Stimulated activated CD4-positive, alpha-beta T cell treated with anti-CD3 and anti-CD28 coated beads, Interleukin-4, amount 100 ng/mL, for 24 hours (primary cell): ENCODE measurements around the gene CATSPERB.
"Not testable (repeated sequence)": the region's sequence is repeated elsewhere in the genome, so short reads cannot be mapped to it uniquely, and the experiment has no call there.

Source experiments
- DNase-seq: peaks from one replicate; pipeline ENCODE4 v3.0.0-alpha.2; 2020

CATSPERB gene, protein sequence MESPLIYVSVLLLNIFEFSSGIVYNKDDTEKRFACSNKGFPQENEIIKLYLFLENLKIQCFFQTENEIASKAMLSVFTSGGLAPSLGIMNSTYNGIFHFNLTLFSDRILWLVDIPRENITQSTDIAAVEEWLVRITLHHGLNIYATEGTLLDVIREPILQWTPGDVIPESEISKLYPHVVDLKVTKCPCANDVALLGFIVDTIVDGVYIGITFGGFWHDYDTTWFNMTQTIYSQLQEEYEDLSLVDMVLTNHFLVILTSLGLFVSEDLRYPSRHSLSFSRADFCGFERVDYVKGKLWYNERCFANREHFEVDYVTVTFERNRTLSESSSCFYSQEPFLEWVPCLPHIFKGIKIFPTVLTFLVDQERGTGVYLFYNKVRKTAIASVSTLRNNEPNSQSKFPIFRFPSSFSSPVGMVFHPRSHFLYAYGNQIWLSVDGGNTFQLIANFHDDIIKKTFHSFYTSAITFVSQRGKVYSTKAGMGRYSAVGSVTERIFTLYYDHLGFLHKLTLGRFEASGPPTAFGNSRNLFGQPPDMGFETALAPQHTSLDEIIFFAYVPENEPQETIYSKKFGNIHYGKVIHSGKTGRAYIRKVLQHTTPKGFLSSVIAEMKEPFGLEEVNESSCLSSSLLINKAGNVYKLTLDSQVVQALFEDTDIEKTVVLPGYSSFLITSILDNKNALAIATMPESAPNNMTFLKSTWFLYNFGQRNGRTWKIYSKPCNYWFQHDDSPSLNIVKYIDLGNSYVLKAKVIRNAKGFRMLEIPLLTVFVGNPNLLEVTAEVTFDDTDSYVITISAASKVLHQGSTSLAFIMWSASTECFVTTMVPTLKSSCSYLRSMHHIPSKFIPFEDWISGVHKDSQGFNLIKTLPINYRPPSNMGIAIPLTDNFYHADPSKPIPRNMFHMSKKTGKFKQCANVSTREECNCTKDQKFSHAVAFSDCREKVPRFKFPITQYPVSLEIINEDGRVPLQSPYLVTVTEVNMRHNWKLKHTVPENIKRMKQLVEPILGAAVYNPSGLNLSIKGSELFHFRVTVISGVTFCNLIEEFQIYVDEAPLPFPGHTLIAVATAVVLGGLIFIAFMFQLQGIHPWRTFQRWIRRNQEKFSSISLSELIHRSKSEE

DNA sequence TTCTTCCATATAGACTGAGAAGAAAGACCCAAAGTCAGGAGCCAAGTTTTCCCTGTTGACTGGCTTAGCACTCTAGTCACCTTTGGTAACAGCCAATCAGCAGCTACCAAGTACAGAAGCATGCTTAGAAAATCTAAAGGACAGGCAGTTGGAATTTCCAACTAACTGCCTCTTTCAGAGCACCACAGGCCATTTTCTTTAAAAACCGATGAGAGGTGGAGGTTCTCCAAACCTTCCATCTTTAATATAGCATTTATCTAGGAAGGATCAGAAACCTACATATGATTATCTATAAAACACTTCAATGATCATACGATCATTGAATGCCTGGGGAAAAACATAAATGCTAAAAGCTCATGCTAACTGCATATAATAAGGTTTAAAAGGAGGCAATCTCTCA is at the start of gene CATSPERB:
Gene CATSPERB (minus strand): TSS at position 101 of the 400 bp plus-strand sequence. CDS start 2,607 bp downstream, outside the sequence.
- no peak for DNase-seq

GRCh38 chr14:91780452-91780851 is 48.6 kb upstream of the CATSPERB start:
- no peak for DNase-seq

DNA sequence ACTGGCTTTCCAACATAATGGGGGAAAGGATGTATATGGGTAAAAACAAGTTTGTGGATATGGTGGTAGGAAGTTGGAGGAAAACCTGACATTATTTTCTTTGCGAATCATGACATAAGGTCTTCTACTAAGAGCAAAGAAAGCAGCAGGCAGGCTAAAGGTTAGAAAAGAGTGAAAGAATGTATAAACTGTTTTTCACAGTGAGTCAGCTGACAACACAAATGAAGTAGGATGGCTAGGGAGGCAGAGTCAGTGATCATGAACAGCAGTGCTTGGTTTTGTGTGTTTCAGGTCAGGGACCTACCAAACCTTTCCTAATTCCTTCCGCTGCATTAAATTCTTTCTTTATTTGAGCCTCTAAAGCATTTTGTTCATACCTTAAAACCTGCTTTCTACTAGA is 46.3 kb upstream of the CATSPERB start:
- DNase-seq: no peak

GRCh38 chr14:91774140-91775096 is 42.5 kb upstream of the CATSPERB start:
- DNase-seq: no peak

- DNase-seq: no peak
Observed at GRCh38 chr14:91770185-91770584, 38.3 kb upstream of the CATSPERB start.

DNA sequence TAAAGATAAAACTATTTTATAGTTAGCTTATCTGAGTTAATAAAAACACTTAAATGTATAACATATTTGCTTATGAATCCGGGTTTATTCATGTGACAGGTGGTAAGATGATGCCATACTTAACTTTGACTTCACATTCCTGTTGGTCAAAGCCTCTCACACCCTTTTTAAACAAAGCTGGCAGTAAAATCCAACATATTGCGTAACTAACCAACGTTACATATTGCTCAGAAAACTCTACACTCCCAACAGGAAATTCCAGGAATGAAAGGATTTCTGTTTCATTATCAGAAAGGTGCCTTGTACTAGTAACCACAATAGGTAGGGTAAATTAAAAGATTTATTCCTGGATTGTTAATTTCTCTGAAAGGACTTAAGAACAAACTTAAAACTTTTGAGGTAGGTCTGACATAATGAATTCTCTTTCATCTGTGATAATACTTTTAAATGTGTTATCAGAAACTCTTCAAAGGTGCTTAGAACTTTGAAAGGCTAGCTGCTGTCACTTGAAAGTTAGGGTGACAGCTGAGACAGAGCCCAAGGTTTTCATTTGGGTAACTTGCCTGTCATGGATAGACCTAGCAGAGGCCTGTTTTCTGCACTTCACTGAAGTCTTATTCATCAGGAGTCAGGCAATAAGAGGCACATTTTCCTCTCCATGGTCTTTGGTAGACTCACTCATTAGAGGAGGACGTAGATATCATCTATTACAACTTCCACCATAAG is 23.8 kb upstream of the CATSPERB start:
- no peak for DNase-seq

DNA sequence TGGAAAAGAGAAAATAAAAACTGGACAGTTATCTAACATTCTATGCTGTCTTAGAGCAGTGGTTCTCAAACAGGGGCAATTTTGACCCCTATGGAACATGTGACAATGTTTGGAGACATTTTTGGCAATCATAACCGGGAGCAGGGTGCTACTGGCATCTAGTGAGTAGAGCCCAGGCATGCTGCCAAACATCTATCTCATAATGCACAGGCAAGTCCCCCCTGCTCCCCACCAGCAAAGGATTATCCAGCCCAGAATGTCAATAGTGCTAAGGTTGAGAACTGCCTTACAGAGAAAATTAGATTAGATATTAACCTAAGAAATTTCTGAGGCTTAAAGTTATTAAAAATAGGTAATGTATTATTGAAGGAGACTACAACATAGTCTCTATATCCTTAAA is 22.9 kb upstream of the CATSPERB start:
- no peak for DNase-seq

GRCh38 chr14:91754185-91754584 is 22.3 kb upstream of the CATSPERB start:
- DNase-seq: no peak

GRCh38 chr14:91753501-91754128 is 21.7 kb upstream of the CATSPERB start:
- no peak for DNase-seq

DNA sequence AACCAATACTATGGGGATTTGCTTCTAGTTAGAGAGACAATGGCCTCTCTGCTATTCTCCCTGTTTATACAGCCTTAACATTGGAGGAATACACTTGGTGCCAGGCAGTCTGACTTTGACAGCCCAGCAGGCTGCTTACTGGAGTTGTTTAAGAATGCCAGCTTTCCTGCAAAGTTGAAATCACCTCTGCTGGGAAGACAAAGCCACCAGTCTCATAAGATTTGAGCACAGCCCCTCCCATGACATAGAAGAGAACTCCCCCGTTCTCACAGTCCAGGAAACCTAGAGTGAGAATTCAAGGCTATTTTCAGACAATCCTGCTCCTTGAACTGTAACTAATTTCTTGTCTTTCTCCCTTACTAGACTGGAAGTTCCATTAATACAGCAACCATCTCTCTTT is 21.1 kb upstream of the CATSPERB start:
- no peak for DNase-seq

- DNase-seq: no peak
Observed at GRCh38 chr14:91751719-91752118, 19.8 kb upstream of the CATSPERB start.

- DNase-seq: no peak
Observed at GRCh38 chr14:91750634-91751198, 18.8 kb upstream of the CATSPERB start.

GRCh38 chr14:91749868-91750267 is 18.0 kb upstream of the CATSPERB start:
- DNase-seq: no peak

GRCh38 chr14:91748049-91748448 is 16.2 kb upstream of the CATSPERB start:
- no peak for DNase-seq

DNA sequence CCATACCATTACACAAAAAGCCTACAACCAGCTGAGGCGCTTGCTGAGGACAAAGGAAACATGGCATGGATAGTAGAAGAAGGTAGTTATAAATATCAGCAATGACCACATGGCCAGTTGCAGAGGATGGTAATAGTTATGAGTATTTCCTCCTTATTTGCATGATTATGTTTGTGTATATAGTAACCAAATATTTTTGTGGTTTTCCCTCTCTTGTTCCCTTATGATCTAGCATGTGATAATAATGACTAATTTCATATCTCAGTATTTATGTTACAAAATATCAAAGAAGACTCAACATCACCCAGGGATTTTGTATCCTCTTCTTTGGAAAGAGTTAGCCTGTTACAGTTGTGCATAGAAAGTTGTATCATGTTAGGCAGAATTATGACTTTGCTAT is 13.5 kb upstream of the CATSPERB start:
- DNase-seq: no peak

GRCh38 chr14:91744068-91744480 is 12.2 kb upstream of the CATSPERB start:
- DNase-seq: no peak

DNA sequence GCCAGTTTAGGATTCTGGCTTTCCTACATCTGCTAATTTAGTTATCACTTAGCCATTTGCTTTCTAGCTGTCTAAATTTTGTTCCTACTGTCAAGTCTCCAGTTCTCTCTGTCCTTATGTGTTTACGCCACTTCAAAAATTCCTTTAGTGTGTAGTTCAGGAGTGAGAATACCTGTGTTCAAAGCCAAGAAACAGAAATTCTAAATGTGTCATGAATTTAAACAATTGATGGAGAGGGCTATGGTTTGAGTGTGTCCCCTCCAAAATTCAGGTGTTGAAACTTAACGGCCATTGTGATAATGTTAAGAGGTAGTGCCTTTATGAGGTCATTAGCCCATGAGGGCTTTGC is 11.4 kb upstream of the CATSPERB start:
- DNase-seq: no peak

DNA sequence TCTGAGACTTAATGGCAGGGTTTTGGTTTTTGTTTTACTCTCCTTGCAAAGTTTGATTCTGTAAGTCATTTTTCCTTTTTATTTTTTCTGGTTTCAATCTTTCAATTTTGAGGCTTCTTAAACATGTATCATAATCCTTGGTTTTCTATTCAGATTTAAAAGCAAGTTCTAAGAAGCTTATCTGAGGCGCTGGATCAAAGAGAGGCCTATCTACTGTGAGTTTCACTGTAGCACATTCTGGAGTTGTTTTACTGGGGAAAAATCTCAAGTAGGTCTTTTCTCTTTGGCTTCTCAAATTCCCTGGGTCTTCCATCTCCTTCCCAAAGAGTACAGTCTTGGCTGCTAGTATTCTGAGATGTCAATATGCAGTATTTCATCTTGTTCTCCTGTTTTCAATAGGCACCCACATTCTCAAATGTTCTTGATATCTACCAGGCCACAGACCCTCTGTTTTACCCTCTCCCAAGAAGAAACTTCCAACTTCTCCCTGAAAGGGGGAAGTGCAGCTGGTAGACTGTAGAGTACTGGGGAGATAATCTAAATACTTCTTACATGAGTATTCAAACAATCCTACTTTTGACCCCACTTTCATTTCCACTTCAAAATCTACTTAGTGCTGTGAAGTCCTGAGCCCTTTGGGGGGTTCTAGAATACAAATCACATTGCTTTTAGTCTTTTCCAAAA is 10.9 kb upstream of the CATSPERB start:
- no peak for DNase-seq

- not testable (repeated sequence) for DNase-seq
Observed at GRCh38 chr14:91739867-91740266, 8.0 kb upstream of the CATSPERB start.

DNA sequence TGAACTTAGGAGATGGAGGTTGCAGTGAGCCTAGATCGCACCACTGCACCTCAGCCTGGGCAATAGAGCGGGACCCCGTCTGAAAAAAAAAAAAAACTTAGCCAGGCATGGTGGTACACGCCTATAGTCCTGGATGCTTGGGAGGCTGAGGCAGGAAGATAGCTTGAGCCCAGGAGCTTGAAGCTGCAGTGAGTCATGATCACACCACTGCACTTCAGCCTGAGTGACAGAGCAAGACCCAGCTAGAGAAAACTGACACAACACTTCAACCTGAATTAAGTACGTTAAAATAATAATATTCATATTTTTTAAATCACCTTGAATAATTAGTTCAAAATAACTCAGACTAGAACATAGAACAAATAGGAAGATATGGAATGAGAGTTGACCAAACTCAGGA is 5.7 kb upstream of the CATSPERB start:
- DNase-seq: no peak
